GM10847 (cell line): ENCODE measurements around the gene LARGE1.

Experiments used
- POLR2A ChIP-seq: IDR thresholded peaks from 2 replicates; pipeline ENCODE4 v1.6.1; 2011; ENCODE audit not compliant: insufficient read length; ENCODE audit errors: extremely low read depth

Gene LARGE1

DNA sequence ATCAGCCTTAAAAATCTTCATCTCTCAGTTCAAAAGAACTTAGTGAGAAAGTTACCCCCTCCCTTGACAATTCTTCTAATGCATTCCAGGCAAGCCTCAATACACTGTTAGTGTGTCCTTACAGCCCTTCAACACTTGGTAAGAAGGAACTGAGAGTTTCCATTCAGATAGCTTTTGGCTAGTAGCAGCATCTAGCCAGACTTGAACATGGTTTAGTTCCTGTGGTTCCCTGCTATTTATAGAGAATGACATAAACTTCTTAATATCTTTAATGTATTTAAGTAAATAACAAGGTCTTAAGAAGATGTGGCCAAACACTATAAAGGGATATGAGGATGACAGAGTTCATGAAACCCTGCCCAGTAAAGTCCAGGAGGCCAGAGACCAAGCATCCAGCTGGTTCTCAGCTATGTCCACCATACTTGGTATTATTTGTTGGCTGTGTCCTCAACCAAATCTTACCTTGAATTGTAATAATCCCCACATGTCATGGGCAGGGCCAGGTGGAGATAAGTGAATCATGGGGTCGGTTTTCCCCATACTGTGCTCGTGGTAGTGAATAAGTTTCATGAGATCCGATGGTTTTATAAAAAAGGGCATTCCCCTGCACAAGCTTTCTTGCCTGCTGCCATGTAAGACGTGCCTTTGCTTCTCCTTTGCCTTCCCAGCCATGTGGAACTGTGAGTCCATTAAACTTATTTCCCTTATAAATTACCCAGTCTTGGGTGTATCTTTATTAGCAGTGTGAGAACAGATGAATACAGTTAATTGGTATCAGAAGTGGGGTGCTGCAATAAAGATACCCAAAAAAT lies 132.4 kb downstream of the LARGE1 start:
- no peak for TF ChIP-seq POLR2A

GRCh38 chr22:33786149-33786548 lies 134.1 kb downstream of the LARGE1 start:
- TF ChIP-seq POLR2A: no peak

DNA sequence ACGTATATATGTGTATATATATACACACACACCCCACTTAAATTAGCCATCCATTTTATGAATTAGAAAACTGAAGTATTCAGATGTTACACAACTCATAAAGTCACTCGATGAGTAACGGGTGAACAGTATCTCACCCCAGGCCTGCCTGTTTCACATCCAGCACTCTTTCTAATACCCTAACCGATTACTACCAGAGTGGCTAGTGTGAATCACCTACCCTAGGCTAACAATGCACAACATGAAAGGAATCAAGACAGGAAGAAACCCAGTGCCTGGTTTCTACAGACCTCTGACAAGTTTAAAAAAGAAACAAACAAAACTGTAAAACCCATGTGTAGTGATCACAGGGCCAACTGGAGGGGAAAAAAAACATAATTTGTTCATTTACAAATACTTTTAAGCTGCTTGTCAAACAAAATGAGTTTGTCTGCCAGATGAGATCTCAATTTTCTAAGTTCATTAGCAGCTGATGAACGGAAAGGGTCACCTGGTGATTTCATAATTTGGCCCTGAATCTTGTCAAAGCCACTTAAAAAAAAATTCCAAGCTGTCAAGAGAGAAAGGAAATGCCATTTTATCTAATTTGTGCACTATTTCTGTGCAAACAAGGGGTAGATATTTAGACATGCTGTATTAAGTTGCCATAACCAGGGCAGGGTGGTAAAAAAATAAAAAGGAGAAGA lies 134.8 kb downstream of the LARGE1 start:
- TF ChIP-seq POLR2A: no peak

- no peak for TF ChIP-seq POLR2A
Measured at GRCh38 chr22:33781411-33781810, 138.9 kb downstream of the LARGE1 start.

DNA sequence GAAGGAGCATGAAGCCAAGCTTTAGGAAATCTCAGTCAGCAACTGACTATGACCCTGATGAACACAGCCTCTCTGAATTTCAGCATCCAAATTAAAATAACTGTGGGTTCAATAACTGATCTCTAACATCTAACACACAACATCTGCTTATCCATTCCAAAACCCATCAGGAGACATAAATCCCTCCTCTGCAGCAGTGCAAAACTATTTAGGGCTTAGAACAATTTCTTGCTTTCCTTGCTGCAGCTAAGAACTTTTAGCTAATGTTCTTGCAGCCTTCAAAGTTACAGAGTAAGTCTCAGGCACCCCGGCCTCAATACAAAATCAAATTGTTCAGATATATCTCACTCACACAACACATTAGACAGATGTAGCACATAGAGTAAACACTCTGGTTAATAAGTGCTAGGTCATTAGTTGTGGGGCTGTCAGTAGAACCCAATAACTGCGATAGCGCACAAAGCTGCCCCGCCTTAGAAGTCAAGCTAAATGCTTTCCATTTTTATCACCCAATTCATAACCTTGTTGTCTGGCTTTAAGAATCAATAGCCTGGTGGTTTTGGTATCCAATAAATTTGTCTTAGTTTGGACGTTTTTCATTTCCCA lies 139.6 kb downstream of the LARGE1 start:
- no peak for TF ChIP-seq POLR2A

- TF ChIP-seq POLR2A: no peak
Measured at GRCh38 chr22:33779243-33779642, 141.0 kb downstream of the LARGE1 start.

GRCh38 chr22:33776491-33776890 lies 143.8 kb downstream of the LARGE1 start:
- TF ChIP-seq POLR2A: no peak

DNA sequence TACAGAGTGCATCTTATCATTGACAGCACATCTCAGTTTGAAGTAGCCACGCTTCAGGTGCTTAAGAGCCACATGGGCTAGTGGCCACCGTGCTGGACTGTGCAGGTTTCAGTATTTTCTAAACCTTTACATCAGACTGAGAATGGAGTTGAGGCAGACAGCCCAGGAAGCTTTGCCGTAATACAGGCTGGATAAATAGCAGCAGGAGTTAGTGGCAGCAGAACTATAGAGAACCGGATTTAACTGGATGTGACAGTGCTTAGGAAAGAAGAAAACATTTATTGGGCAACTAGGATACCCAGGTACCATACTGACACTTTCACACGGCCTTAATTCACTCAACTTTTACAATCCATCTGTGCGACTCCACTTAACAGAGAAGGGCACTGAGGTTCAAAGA lies 145.5 kb downstream of the LARGE1 start:
- no peak for TF ChIP-seq POLR2A

- TF ChIP-seq POLR2A: no peak
Measured at GRCh38 chr22:33772745-33773144, 147.5 kb downstream of the LARGE1 start.

DNA sequence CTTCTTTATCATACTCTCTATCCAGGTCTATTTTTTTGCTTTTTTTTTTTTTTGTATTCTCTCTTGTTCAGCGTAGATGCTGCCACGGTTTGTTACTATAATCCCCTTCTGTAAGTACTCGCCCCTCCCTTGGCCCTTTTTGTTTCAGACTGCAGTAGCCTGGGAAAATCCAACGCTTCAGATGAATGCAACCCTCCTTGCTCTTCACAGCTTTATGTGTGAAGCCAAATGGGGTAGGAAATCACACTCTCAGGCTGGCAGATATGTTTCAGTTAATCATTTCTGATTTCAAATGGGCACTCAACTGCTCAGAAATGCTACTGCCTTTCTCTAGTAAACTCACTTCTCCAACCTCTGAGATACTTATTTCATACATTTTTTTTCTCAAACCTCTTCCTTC lies 149.1 kb downstream of the LARGE1 start:
- no peak for TF ChIP-seq POLR2A

- TF ChIP-seq POLR2A: no peak
Measured at GRCh38 chr22:33770723-33771122, 149.6 kb downstream of the LARGE1 start.

GRCh38 chr22:33766091-33766490 lies 154.2 kb downstream of the LARGE1 start:
- TF ChIP-seq POLR2A: no peak

GRCh38 chr22:33758961-33759360 lies 161.3 kb downstream of the LARGE1 start:
- TF ChIP-seq POLR2A: no peak

DNA sequence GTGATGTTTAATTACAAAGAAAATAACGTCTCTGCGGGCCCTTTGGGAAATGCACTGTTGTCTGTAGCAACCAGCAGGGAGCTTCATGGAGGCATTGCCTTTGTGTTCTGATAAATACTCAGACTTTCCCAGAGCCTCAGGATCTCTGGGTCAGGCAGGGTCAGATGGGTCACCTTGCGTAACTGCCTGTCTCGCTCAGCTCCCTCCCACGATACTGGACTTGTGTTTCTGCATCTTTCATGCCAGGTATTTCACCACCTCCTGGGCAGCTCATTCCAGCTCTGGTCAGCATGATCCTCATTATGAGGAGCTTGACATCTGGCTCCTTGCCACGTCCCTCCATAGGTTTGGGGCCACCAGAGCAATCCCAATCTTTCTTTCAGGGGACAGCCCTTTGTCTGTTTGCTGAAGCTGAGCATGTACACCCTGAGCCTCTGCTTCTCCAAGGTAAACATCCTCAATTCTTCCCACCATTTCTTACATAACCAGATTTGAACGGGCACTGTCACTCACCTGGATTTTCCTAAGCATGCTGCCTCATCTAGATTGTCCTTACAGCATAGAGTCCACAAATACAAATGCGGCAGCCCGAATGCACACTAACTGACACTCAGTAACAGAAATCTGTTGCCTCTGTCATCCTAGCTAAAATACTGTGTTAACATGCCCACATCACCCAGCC lies 162.3 kb downstream of the LARGE1 start:
- TF ChIP-seq POLR2A: no peak

DNA sequence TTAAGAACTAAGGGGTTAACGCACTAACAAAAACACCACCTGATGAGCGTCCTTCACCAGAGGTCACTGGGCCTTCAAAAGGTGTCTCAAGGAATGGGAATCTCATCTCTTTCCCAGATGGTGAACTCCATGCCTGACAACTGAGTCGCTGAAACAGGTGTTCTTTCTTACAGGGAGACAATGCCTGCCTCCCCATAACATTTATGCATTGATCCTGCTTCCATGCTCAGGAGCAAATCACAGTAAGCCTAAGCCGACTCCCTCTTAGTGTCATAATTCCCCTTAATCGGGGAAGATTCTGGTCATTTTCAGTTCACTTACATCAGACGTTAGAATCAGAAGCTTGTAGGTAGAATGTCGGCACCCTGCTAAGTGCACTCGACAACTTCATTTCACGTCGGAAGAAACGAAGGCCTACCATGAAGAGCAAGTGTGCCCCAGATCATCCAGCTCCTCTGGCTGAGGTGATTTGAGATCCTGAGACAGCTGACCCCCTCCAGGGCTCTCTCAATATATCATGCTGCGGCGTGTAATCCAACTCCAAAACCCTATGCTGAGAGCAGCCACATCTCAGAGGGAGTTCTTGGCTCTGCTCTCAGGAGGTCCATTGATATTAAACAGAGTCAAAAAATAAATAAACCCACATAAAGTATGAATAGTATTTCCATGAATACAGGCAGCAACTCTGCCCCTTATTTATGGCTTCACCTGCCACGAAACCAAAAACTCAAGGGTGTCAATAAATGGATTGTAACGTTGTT lies 163.1 kb downstream of the LARGE1 start:
- no peak for TF ChIP-seq POLR2A
